Dermis blood vessel endothelial cell (primary cell): ENCODE data around the gene HMCN2. TPM values are rescaled to one million over a fixed set of nuclear protein-coding genes. Genes with fewer than 3 reads are reported as not detected.
"Not testable (repeated sequence)": the region's sequence is repeated elsewhere in the genome, so short reads cannot be mapped to it uniquely, and the experiment has no call there.

Experiments used
- DNase-seq: peaks from one replicate; pipeline ENCODE4 v3.0.0; 2010
- total RNA-seq: library from RNA; depleted of rRNA; stranded (reverse); fragments of >200 nt; gene quantifications from 2 replicates; pipeline ENCODE4 v1.2.3, GENCODE V29; 2014

HMCN2 gene
- total RNA-seq, 1 donor from 2014 or later: 1.0 TPM

DNA sequence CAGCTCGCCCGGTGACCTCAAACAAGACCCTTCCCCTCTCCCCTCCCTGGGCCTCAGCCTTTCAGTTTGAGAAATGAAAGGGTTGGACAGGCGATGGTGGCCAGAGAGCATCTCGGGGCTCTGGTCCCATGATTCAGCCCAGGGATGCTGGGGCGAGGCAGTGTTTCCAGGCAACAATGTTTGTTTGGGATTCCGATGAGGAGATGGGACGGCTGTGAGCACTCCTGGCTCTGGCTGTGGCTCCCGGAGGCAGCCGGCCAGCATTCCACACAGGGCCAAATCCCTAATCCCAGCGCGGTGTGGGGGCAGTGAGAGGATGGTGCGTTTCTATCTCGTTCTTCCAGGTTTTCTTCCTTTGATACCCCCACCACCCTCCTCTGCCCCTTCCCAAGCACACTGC is 66.0 kb downstream of the HMCN2 start:
- DNase-seq: no peak

DNA sequence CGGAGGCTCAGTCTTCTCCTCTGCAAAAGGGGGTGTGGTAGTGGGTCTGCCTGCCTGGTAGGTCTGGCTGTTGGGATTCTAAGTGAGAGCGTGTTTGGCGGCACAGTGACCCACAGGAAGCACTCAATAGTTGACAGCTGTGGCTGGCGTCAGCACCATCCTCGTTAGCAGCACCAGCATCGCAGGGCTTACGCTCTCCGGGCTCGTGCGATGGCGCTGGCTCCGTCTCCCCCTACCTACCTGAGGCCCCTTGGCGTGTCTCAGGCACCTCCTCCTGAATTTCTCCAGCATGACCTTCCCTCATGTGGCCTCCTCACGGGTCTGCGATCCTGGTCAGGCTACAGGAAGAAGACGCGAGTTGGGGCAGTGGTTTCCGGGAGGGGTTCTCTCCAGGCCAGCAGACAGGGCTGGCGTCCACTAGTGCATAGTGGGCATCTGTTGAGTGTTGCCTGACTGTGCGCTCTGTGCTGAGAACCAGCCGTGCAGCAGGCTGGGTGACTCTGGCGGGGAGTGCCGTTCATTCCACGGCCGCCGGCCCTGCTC is 66.9 kb downstream of the HMCN2 start:
- DNase-seq: no peak

DNA sequence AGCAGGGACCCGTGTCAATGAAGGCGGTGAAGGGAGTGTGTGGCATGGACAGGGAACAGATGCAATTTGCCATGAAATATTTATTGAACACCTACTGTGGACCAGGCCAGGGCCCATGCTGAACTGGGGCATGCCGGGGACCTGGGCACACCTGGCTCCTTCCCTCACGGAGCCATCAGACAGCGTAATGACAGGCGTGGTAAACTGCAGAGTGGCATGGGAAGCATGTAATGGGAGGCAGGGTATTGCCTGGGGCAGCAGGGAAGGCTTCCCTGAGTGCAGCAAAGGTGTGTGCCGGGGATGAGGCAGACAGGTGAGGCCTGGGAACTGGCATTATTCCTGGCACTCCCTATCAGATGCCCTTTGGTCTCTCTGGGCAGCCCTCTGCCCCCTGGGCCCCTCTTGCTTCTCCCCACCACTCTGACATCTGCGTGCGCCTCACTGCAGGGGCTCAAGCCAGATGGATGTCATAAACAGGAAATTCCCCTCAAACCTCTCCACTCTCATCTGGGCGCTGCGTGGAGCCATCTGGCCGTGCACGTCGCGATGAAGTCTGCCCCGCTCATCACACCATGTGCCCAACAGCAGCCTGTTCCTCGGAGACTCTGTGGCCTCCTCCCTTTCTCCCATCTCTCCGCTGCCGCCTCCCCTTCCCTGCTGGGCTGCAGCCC is 67.6 kb downstream of the HMCN2 start:
- no peak for DNase-seq

DNA sequence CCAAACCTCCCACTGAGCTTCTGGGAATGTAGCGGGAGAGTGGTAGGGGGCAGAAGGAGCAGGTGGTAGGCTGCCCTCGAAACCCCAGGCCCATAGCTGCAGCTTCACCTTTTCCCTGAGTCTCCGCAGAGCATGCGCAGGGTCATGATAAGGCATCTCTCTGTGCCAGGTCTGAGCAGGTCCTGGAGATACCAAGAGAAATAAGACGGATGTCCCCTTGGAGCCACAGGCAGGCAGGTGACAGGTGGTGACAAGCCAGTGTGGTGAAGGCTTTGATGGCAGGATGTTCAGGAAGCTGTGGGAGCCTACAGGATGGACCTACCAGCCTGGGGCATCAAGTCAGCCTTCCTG is 68.1 kb downstream of the HMCN2 start:
- no peak for DNase-seq

DNA sequence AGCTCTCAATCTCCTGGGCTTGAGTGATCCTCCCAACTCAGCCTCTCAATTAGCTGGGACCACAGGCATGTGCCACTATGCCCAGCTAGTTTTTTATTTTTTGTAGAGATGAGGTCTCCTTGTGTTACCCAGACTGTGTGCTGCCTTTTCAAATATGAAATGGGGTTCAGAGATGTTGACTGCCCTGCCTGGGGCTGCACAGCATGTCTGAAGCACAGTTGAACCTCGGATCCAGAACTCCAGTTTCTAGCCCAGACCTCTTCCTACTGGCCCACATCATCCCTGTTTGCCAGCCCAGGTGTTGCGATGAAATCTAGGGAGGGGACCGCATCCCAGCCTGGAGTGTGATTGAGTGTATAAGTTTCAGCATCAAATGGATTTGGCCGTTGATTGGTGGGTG is 69.4 kb downstream of the HMCN2 start:
- no peak for DNase-seq

DNA sequence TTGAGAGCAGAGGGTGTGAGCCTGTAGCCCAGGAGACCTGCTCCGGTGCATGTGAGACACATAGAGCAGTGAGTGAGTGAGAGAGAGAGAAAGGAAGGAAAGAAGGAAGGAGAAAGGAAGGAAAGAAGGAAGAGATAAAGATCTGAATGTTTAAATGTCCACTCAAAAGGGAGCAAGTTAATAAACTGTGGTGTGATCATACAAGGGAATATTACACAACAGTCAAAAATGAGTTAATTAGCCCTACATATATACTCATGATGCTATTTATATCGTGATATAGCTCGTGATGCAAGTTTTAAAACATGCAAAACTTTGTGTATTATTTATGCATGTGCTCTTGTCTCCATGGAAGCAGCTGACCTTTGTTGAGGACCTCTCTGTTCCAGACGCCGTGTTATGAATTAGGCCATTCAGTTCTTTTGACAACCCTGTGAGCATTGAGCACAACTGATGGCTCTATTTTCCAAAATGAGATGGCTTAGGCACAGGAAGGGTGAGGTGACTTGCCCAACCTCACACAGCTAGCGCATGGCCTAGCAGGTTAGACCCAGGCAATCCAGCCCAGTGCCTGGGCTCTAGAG is 70.6 kb downstream of the HMCN2 start:
- DNase-seq: no peak

DNA sequence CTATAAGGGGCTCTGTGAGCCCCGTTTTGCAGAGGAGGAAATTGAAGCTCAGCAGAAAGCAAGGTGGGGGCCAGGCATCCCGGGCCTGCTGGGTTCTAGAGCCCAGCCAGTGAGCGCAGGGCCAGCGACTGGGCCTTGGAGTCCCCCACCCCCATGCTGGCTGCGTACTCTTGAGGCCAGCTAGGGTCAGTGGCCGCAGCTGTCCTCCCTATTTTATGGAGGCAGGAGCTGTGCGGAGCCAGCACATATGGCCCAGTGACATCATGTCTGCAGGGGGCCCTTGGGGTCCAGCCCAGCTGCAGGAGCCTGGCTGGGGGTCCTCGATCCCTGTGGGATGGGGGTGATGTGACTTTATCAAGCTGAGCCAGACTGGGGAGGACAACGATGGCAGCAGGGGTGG is 71.3 kb downstream of the HMCN2 start:
- no peak for DNase-seq

DNA sequence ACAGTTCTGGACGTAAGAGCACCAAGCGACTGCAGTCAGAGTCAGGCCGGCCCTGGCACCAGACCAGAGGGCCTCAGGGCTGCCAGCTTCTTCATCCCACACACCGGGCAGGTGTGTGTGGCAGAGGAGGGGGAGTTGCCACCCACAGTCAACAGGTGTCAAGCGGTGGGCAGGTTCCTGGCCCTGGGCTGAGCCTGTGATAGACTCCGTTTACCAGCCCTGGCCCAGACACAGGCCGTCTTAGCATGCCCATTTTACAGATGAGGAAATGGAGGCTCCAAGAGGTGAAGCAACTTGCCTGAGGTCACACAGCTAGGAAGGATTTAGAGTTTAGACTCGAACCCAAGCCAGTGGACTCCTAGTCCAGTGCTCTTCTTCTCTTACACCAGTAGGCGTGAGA is 71.8 kb downstream of the HMCN2 start:
- DNase-seq: no peak

DNA sequence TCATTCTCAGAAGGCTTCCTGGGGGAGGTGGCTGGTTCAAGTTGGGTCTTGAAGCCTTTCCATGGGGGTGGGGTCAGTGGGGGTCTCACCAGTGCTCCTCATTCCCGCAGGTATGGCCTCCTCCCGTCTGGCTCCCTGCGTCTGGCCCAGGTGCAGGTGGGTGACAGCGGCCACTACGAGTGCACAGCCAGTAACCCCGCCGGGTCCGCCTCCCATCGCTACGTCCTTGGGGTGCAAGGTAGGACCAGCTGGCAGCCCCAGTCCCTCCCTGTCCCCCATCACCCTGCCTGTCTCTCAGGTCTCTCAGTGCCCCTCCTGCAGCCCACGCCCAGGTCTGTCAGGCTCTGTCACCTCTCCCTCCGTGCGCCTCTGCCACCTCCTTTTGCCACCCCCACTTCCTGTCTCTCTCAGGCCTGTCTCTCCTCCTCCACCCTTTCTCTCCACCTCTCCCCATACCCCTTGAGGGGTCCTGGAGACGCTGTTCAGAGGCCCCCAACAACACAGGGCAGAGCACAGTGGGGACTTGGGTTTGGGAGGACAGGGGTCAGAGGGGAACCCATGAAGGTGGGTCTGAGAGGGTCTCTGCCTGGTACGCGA is 72.3 kb downstream of the HMCN2 start:
- DNase-seq: no peak

GRCh38 chr9:130338891-130339290 is 73.3 kb downstream of the HMCN2 start:
- DNase-seq: not testable (repeated sequence)

GRCh38 chr9:130339306-130339705 is 73.7 kb downstream of the HMCN2 start:
- no peak for DNase-seq

DNA sequence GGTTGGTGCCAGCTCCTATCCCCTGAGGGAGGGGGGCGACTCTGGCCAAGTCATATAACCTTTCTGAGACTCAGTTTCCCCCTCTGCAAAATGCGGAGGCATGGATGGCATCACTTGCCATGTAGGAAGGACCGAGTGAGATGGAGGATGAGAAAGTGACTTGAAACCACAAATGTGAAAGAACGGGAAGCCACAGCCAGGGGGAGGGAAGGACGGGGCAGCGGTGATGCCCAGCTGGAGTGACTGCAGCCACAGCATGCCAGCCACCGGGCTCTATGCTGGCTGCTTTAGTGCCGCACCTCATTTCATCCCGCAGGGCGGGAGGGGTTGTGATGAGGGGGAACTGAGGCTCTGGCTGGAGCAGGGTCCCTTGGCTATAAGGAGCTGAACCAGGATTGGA is 74.5 kb downstream of the HMCN2 start:
- DNase-seq: no peak

GRCh38 chr9:130340557-130340956 is 75.0 kb downstream of the HMCN2 start:
- not testable (repeated sequence) for DNase-seq

DNA sequence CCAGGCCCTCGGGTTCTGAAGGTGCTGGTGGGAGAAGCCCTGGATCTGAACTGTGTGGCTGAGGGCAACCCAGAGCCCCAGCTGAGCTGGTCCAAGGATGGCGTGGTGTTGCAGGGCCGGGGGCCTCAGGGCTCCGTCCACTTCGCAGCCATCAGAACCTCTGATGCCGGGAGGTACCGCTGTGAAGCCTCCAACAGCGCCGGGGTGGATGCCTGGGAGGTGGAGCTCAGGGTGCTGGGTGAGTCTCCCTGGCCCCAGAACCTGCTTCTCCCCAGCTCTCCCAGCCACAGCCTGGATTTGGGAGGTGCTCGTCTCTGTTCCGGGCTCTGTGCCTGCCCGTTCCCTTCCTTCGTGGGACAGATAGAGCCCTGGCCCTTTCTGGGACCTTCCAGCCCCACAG is 75.6 kb downstream of the HMCN2 start:
- no peak for DNase-seq

DNA sequence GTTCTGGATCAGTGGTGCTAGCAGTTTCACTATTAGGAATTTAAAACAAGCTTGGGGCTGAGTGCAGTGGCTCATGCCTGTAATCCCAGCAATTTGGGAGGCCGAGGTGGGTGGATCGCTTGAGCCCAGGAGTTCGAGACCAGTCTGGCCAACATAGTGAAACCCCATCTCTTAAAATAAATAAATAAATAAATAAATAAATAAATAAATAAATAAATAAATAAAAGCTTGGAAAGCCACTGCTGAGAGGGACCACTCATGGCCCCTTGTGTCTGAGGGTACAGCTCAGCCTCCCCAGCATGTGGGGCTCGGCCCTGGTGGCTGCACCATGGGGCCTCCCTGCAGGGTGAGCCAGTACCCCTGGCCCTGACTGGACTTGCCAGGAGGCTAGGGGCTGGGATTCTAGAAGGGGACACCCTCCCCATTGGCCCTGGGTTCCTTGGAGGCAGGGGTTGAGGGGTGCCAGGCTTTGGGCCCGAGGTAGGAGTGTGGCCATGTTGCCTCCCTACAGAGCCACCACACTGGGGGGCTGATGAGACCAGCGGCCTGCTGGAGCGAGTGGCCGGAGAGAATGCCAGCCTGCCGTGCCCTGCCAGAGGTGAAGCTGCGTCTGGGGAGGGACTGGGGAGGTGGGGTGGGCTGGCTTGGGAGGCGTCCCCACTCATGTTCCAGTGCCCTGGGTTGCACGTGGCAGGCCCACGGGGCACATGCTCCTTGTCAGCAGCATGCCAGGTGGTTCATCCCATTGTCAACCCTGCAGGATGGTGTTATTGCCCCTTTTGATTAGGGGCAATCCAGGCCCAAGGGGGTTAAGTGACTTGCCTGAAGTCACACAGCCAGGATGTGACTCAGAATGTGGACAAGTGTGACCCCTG is 76.5 kb downstream of the HMCN2 start:
- DNase-seq: no peak

- no peak for DNase-seq
Observed at GRCh38 chr9:130342714-130343085, 77.1 kb downstream of the HMCN2 start.

DNA sequence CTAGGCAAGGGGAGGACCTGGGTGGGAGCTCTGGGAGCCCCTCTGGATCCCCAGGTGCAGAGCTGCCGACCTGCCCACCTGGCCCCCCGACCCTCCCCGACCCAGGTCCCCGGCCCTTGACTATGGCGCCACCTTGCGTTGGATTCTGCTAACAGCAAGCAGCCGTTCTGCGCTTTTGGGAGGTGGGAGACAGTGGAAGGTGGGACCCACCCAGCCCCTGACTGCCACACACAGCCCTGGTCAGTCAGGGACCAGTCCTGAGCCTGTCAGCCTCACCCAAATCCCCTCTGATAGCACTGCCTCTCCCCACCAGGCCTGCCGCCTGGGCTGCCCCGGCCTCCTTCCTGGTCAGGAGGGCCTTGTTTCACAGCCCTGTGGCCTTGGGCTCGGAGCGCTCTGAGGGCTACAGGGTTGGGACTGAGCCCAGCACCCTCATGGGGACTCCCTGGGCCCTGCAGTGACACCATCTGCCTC is 77.9 kb downstream of the HMCN2 start:
- peak; percentile 41 for DNase-seq

DNA sequence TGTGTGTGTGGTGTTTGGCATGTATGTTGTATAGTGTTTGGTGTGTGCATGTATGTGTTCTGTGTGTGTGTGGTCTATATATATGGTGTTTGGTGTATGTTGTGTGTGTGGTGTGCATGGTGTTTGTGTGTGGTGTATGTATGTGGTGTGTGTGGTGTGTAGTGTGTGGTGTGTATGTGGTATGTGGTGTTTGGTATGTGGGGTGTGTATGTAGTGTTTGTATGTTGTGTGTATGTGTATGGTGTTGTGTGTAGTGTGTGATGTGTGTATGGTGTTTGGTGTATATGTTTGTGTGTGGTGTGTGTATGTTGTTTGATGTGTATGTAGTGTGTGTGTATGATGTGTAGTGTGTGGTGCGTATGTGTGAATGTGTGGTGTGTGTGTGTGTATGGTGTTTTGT is 78.8 kb downstream of the HMCN2 start:
- DNase-seq: no peak

- DNase-seq: no peak
Observed at GRCh38 chr9:130345009-130345896, 79.7 kb downstream of the HMCN2 start.

- DNase-seq: no peak
Observed at GRCh38 chr9:130345897-130346385, 80.4 kb downstream of the HMCN2 start.

GRCh38 chr9:130346431-130346830 is 80.9 kb downstream of the HMCN2 start:
- no peak for DNase-seq

DNA sequence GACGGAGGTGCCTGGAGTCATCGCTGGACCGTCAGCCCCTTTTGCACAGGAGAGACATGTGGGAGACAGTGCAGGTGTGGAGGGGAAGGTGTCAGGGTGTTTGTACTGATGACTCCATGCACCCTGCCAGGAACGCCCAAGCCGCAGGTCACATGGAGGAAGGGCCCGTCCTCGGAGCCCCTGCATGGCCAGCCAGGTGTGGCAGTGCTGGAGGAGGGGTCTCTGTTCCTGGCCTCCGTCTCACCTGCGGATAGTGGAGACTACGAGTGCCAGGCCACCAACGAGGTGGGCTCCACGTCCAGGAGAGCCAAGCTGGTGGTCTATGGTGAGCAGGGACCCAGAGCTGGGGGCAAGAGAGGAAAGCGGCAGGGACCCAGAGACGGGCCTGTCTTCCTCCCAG is 81.5 kb downstream of the HMCN2 start:
- DNase-seq: no peak
